Measurements from ENCODE around the gene NRAP.

DNA sequence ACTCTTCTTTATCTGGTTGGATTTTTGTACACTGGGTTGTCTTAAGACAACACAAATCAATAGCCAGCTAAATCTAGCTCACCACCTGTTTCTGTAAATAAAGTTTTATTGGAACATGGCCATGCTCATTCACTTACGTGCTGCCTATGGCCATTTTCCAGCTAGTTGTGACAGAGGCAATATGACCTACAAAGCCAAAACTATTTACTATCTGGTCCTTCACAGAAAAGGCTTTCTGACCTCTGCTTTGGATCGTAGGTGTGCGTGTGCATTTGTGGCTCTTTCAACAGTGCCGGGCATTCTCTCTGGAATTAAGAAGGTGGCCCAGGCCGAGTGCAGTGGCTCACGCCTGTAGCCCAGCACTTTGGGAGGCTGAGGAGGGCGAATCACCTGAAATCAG is 45.5 kb downstream of the NRAP start:
- TF ChIP-seq, protein P1, sequence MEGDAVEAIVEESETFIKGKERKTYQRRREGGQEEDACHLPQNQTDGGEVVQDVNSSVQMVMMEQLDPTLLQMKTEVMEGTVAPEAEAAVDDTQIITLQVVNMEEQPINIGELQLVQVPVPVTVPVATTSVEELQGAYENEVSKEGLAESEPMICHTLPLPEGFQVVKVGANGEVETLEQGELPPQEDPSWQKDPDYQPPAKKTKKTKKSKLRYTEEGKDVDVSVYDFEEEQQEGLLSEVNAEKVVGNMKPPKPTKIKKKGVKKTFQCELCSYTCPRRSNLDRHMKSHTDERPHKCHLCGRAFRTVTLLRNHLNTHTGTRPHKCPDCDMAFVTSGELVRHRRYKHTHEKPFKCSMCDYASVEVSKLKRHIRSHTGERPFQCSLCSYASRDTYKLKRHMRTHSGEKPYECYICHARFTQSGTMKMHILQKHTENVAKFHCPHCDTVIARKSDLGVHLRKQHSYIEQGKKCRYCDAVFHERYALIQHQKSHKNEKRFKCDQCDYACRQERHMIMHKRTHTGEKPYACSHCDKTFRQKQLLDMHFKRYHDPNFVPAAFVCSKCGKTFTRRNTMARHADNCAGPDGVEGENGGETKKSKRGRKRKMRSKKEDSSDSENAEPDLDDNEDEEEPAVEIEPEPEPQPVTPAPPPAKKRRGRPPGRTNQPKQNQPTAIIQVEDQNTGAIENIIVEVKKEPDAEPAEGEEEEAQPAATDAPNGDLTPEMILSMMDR (IDR thresholded peaks at IDR 0.05; ENCODE audit: extremely low read depth in 1 of 2, insufficient read depth in 1 of 2, low read depth in 1 of 2, low read length in 2 of 2) = no peak
- TF ChIP-seq JUN (IDR thresholded peaks at IDR 0.05; ENCODE audit: borderline replicate concordance, insufficient read depth, insufficient read length, low read depth) (no peak), POLR2AphosphoS5 (IDR thresholded peaks at IDR 0.05; ENCODE audit: insufficient read depth, low read depth, low read length) (no peak), POLR2A (IDR thresholded peaks at IDR 0.05; ENCODE audit: low read depth, low read length) (no peak), EZH2 (IDR thresholded peaks at IDR 0.05; ENCODE audit: borderline replicate concordance, low read depth, low read length, severe bottlenecking) (no peak)

All from endothelial cell of umbilical vein (primary cell).